GM21528 (cell line): ENCODE results near the gene TRPM1.

Experiments
- ATAC-seq: cut with Tn5 transposase; IDR thresholded peaks from one replicate; pipeline ENCODE4 v1.9.1; 2021; ENCODE audit warnings: mild to moderate bottlenecking, moderate library complexity; ENCODE audit not compliant: unreplicated experiment, low FRiP score

Gene TRPM1

GRCh38 chr15:31024330-31024729 lies 77.2 kb downstream of the TRPM1 start:
- ATAC-seq = no peak

GRCh38 chr15:31023841-31024240 lies 77.7 kb downstream of the TRPM1 start:
- no peak for ATAC-seq

GRCh38 chr15:31021067-31021665 lies 80.4 kb downstream of the TRPM1 start:
- no peak for ATAC-seq

GRCh38 chr15:31020542-31020941 lies 81.0 kb downstream of the TRPM1 start:
- ATAC-seq = no peak

- ATAC-seq = no peak
Observed at GRCh38 chr15:31019986-31020385, 81.5 kb downstream of the TRPM1 start.

GRCh38 chr15:31017311-31017710 lies 84.2 kb downstream of the TRPM1 start:
- no peak for ATAC-seq

- ATAC-seq = no peak
Observed at GRCh38 chr15:31016446-31016915, 85.0 kb downstream of the TRPM1 start.

GRCh38 chr15:31014608-31014925 lies 87.0 kb downstream of the TRPM1 start:
- no peak for ATAC-seq

- ATAC-seq = peak; percentile 78
Observed at GRCh38 chr15:31013863-31014607, 87.5 kb downstream of the TRPM1 start.

GRCh38 chr15:31012455-31012854 lies 89.1 kb downstream of the TRPM1 start:
- ATAC-seq = no peak

GRCh38 chr15:31010036-31010435 lies 91.5 kb downstream of the TRPM1 start:
- no peak for ATAC-seq

GRCh38 chr15:31005660-31006059 lies 95.9 kb downstream of the TRPM1 start:
- ATAC-seq = no peak

- ATAC-seq = peak; percentile 84
Observed at GRCh38 chr15:31004220-31004733, 97.2 kb downstream of the TRPM1 start.

GRCh38 chr15:31001702-31002101 lies 99.8 kb downstream of the TRPM1 start:
- no peak for ATAC-seq

GRCh38 chr15:30999729-31000128 lies 101.8 kb downstream of the TRPM1 start:
- ATAC-seq = no peak

- no peak for ATAC-seq
Observed at GRCh38 chr15:30997270-30997669, 104.3 kb downstream of the TRPM1 start.

- no peak for ATAC-seq
Observed at GRCh38 chr15:30992249-30992864, 109.2 kb downstream of the TRPM1 start.

- ATAC-seq = peak; percentile 80
Observed at GRCh38 chr15:30991255-30992235, 110.0 kb downstream of the TRPM1 start, which contains the start of gene MTMR10. Gene MTMR10 (minus strand): TSS chr15:30991628. CDS start chr15:30991506, 122 bp downstream.

GRCh38 chr15:30990446-30991254 lies 110.9 kb downstream of the TRPM1 start:
- ATAC-seq = peak; percentile 4
